K562 (cell line): ENCODE measurements around the gene FIZ1. TPM values are rescaled to one million over a fixed set of nuclear protein-coding genes. Genes with fewer than 3 reads are reported as not detected.

Experiments
- ATF1 ChIP-seq, 2 experiments: fragments of 450-650 bp in 1 of 2; IDR thresholded peaks; 2 replicates each; pipeline ENCODE4 v1.6.1; 2016; ENCODE audit warnings: missing compliant biosample characterization in 1 of 2, missing genetic modification characterization in 1 of 2
- CBX5 ChIP-seq: IDR thresholded peaks from 2 replicates; pipeline ENCODE4 v1.6.1; 2014; ENCODE audit warnings: low read depth, borderline replicate concordance
- E4F1 ChIP-seq: fragments of 250-450 bp; sonication (Bioruptor Pico); IDR thresholded peaks from 2 replicates; pipeline ENCODE4 v1.5.0; 2021; ENCODE audit warnings: mild to moderate bottlenecking, borderline replicate concordance
- ESRRB ChIP-seq: fragments of 250-450 bp; sonication (Bioruptor Pico); IDR thresholded peaks from 2 replicates; pipeline ENCODE4 v1.5.0; 2020; ENCODE audit warnings: mild to moderate bottlenecking, moderate library complexity, borderline replicate concordance
- EZH2 ChIP-seq: IDR thresholded peaks from 2 replicates; pipeline ENCODE4 v1.6.1; 2012; ENCODE audit warnings: low read depth, mild to moderate bottlenecking, inconsistent platforms, low read length, borderline replicate concordance
- HDAC2 ChIP-seq: fragments of 450-650 bp; IDR thresholded peaks from 2 replicates; pipeline ENCODE4 v1.6.1; 2016; ENCODE audit warnings: mild to moderate bottlenecking
- MYC ChIP-seq, 2 experiments: fragments of 250-450 bp in 1 of 2; sonication (Bioruptor Pico) in 1 of 2; IDR thresholded peaks; 2 replicates each; pipeline versions ENCODE4 v1.5.1 to v1.6.1; 2012 to 2021; ENCODE audit warnings: low read depth in 2 of 2, borderline replicate concordance in 1 of 2, improper control_type of control experiment in 1 of 2, low read length in 1 of 2, mild to moderate bottlenecking in 1 of 2, moderate library complexity in 1 of 2
- RFX5 ChIP-seq: IDR thresholded peaks from 2 replicates; pipeline ENCODE4 v1.6.1; 2011; ENCODE audit warnings: low read depth, mild to moderate bottlenecking, improper control_type of control experiment, low read length
- TEAD1 ChIP-seq, 2 experiments: fragments of 450-650 bp in 1 of 2; sonication (generic) in 1 of 2; formaldehyde crosslinking; IDR thresholded peaks; 2 replicates each; pipeline versions ENCODE4 v1.4.0 to v1.8.0; 2020 to 2022; ENCODE audit warnings: mild to moderate bottlenecking in 2 of 2, missing genetic modification reagents in 1 of 2
- ZBTB40 ChIP-seq, 2 experiments: fragments of 450-650 bp in 1 of 2; sonication (generic) in 1 of 2; formaldehyde crosslinking in 1 of 2; IDR thresholded peaks; 2 replicates each; pipeline versions ENCODE4 v1.7.1 to v1.9.0; 2016 to 2022; ENCODE audit warnings: inconsistent platforms in 1 of 2, mild to moderate bottlenecking in 1 of 2, missing genetic modification reagents in 1 of 2
- ZNF655 ChIP-seq: fragments of 250-450 bp; sonication (Bioruptor Pico); IDR thresholded peaks from 2 replicates; pipeline ENCODE4 v1.5.0; 2021
- ZNF77 ChIP-seq: fragments of 250-450 bp; sonication (Bioruptor Pico); IDR thresholded peaks from 2 replicates; pipeline ENCODE4 v1.5.0; 2020
- polyA plus RNA-seq, 8 experiments: library from polyadenylated mRNA; depleted of rRNA in 4 of 8; stranded (reverse) in 5 of 8; unstranded in 3 of 8; fragments of >200 nt; fragmentation: Nextera tagmentation in 2 of 8; fragmentation: Illumina TruSeq in 1 of 8; extraction: Ambion mirVana in 2 of 8; extraction: Trizol in 1 of 8; gene quantifications; 2 replicates each; pipeline versions ENCODE4 v1.2.1 to v1.2.3, GENCODE V29; 2011 to 2014; ENCODE audit warnings: inconsistent platforms in 1 of 8, missing spikeins in 1 of 8
- total RNA-seq, 7 experiments: library from RNA; depleted of rRNA in 6 of 7; stranded (reverse); fragments of >200 nt in 6 of 7; fragmentation: Illumina TruSeq in 2 of 7; extraction: Trizol in 2 of 7; gene quantifications; 2 replicates each; pipeline versions ENCODE4 v1.2.1 to v1.2.3, GENCODE V29; 2011 to 2021; ENCODE audit warnings: low replicate concordance in 1 of 7

Gene FIZ1
- total and polyA plus RNA-seq, 9 of the 15 experiments (the other 6 are each of a cell fraction or from before 2014, with no cell fraction given) = 0.79 to 17.5 (median 5.5) TPM

GRCh38 chr19:55641426-55642152 is 42.3 kb upstream of the FIZ1 start (continued):
- TF ChIP-seq ZNF655 (no peak), ZBTB40 (IDR thresholded peaks at IDR 0.05) (peak; percentile 43; the same call in 1 of the 2 replicates), ZBTB40 (CRISPR knock-in tag; IDR thresholded peaks at IDR 0.05) (no peak), EZH2 (no peak), CBX5 (no peak), ZNF77 (CRISPR knock-in tag) (no peak), RFX5 (no peak), ESRRB (CRISPR knock-in tag) (no peak), ATF1 (CRISPR knock-in tag; IDR thresholded peaks at IDR 0.05) (no peak), ATF1 (tag; IDR thresholded peaks at IDR 0.05) (no peak), MYC (IDR thresholded peaks at IDR 0.05; ENCODE audit: low read depth, low read length) (no peak), MYC (CRISPR knock-in tag; IDR thresholded peaks at IDR 0.05; ENCODE audit: borderline replicate concordance, low read depth) (peak; percentile 86; the same call in 1 of the 2 replicates), TEAD1 (CRISPR knock-in tag; IDR thresholded peaks at IDR 0.05) (0 out of 4 replicates have a peak, but pooled peaks of 1 of the 2 experiments have one; percentile 17), HDAC2 (no peak), E4F1 (CRISPR knock-in tag) (no peak)
